Pancreas (tissue), 10 donors: Measurements from ENCODE around the gene HERC2. TPM values are rescaled to one million over a fixed set of nuclear protein-coding genes. Genes with fewer than 3 reads are reported as not detected.
"Not testable (repeated sequence)": the region's sequence is repeated elsewhere in the genome, so short reads cannot be mapped to it uniquely, and the experiment has no call there.

Source experiments
- ATAC-seq, 4 donors: fragments of 200-7000 bp; cut with Tn5 transposase; one replicate each; pipeline versions ENCODE4 v1.8.0 to v1.9.1; 2020; ENCODE audit warnings: mild to moderate bottlenecking in 4 of 4, moderate library complexity in 4 of 4
- DNase-seq, 6 donors: peaks; one replicate each; pipeline ENCODE4 v3.0.0-alpha.2; 2020
- FAIRE-seq: peaks from 2 replicates; lab custom pipeline; 2012; peaks lifted over from hg19 to GRCh38; lab: Jason Lieb, UNC
- H3K27ac ChIP-seq, 4 donors: fragments of 200-600 bp; sonication (generic); 1 replicate in 3 of 4; 2 replicates in 1 of 4; pipeline versions ENCODE4 v1.5.0 to v1.8.0; 2020
- H3K27me3 ChIP-seq, 4 donors: fragments of 200-600 bp; one replicate each; pipeline ENCODE4 v1.8.0; 2021
- H3K36me3 ChIP-seq, 3 donors: fragments of 200-600 bp; sonication (generic) in 1 of 3; one replicate each; pipeline versions ENCODE4 v1.5.0 to v1.8.0; 2020 to 2021
- H3K4me1 ChIP-seq, 3 donors: fragments of 200-600 bp; one replicate each; pipeline ENCODE4 v1.8.0; 2021
- H3K4me3 ChIP-seq, 4 donors: fragments of 200-600 bp; sonication (generic) in 2 of 4; one replicate each; pipeline versions ENCODE4 v1.5.0 to v1.8.0; 2020 to 2021
- H3K9me3 ChIP-seq, 4 donors: fragments of 200-600 bp; one replicate each; pipeline ENCODE4 v1.8.0; 2021
- CTCF ChIP-seq, 4 donors: fragments of 200-600 bp; sonication (generic) in 3 of 4; IDR thresholded peaks; one replicate each; pipeline versions ENCODE4 v1.5.0 to v1.8.0; 2021; ENCODE audit warnings: antibody characterized with exemption in 4 of 4
- WGBS, 2 donors: extraction: QIAGEN DNeasy Blood & Tissue Kit; methylation state at CpG; one replicate each; pipeline ENCODE4 v1.1.7; 2013; 5-methylcytosine and 5-hydroxymethylcytosine counted together
- intact Hi-C, 3 donors: fragments of 100-400 bp; cut with DNase I; formaldehyde crosslinking; loops; one replicate each; pipeline versions ENCODE4 v1.11.1 to v1.14.2; 2022
- polyA plus RNA-seq, 2 donors: library from polyadenylated mRNA; stranded (reverse); fragments of 200-250 nt; gene quantifications; one replicate each; pipeline ENCODE4 v1.2.3, GENCODE V29; 2013
- total RNA-seq, 6 donors: library from RNA; stranded (reverse); fragmentation: NEBNext Ultra II Directional in 4 of 6; extraction: Animal tissue kit (Norgen Biotek cat#: 25700) in 4 of 6; gene quantifications; one replicate each; pipeline versions ENCODE4 v1.2.1 to v1.2.4, GENCODE V29; 2021 to 2023
- donor health status: healthy with polysubstance abuse.
- donor health status: DM: no; HTN: no; CAD: no; lungs with moderate emphysema.
- donor health status: DM: no; HTN: no; CAD: no.
- donor health status: control.
- donor health status: control.
- donor health status: Bipolar disorder and iron deficiency.
- donor health status: DM: yes; HTN: yes; CAD: no.
- donor health status: DM: no; HTN: no; CAD: no.
- donor health status: DM: no; HTN: no; CAD: no.
- donor health status: DM: yes; HTN: yes; CAD: no.

The HERC2 gene
- total and polyA plus RNA-seq, 8 donors, result 23.7 to 38.7 (median 26.4) TPM

GRCh38 chr15:28178290-28178689, 143.7 kb downstream of the HERC2 start:
- TF ChIP-seq CTCF (IDR thresholded peaks at IDR 0.05), result no peak
- Histone ChIP-seq H3K4me3 (no peak overlapping the region), H3K27me3 (no peaks in the 10 kb centered on the region), H3K9me3 (no peaks in the 10 kb centered on the region), H3K27ac (no peak overlapping the region), H3K4me1 (peaks cover 0 to 10% (median 0%) of the 10 kb centered on the region in 3 donors), H3K36me3 (peaks cover 0 to 14% (median 0%) of the 10 kb centered on the region in 3 donors)
- ATAC-seq (no peak), DNase-seq (no peak), FAIRE-seq (no peak)
- 91 to 92% methylated on average over 3 of the region's 3 CpGs for WGBS, 2 donors
- intact Hi-C loops, result no loop called here

- Histone ChIP-seq H3K36me3 (peaks cover 0 to 19% (median 9%) of the 10 kb centered on the region in 3 donors), H3K27ac (no peak overlapping the region), H3K9me3 (no peaks in the 10 kb centered on the region), H3K27me3 (no peaks in the 10 kb centered on the region), H3K4me3 (no peak overlapping the region), H3K4me1 (no peaks in the 10 kb centered on the region)
- DNase-seq (no peak), ATAC-seq (no peak), FAIRE-seq (no peak)
- intact Hi-C loops, result no loop called here
- TF ChIP-seq CTCF (IDR thresholded peaks at IDR 0.05), result no peak
- WGBS, 2 donors, result 78% methylated on average over 3 of the region's 3 CpGs
These were observed 152.6 kb downstream of the HERC2 start for GRCh38 chr15:28169366-28169765.

- H3K27me3 ChIP-seq, H3K9me3 ChIP-seq, FAIRE-seq, H3K4me3 ChIP-seq, DNase-seq, H3K27ac ChIP-seq, intact Hi-C loops, H3K4me1 ChIP-seq: not testable (repeated sequence)
- ATAC-seq, result peak in 2 of 4 donors; percentile 47 to 72
- 86 to 90% methylated on average over 16 of the region's 16 CpGs for WGBS, 2 donors
- peaks cover 0 to 23% (median 9%) of the 10 kb centered on the region in 3 donors for H3K36me3 ChIP-seq
These were observed 153.4 kb downstream of the HERC2 start for GRCh38 chr15:28168405-28169121.

- intact Hi-C loops, result no loop called here
- Histone ChIP-seq H3K4me3 (no peak overlapping the region), H3K9me3 (no peaks in the 10 kb centered on the region), H3K27me3 (no peaks in the 10 kb centered on the region), H3K4me1 (no peaks in the 10 kb centered on the region), H3K27ac (no peak overlapping the region), H3K36me3 (peaks cover 3 to 28% (median 17%) of the 10 kb centered on the region in 3 donors)
- no peak for FAIRE-seq
- WGBS, 2 donors, result 62 to 83% methylated on average over 3 of the region's 3 CpGs
- DNase-seq, result no peak
- no peak for TF ChIP-seq CTCF (IDR thresholded peaks at IDR 0.05)
- ATAC-seq, result no peak
These were observed 154.9 kb downstream of the HERC2 start for GRCh38 chr15:28167042-28167441.

- intact Hi-C loops, result no loop called here
- ATAC-seq (no peak), DNase-seq (no peak), FAIRE-seq (no peak)
- Histone ChIP-seq H3K4me1 (no peaks in the 10 kb centered on the region), H3K36me3 (peaks cover 3 to 36% (median 17%) of the 10 kb centered on the region in 3 donors), H3K27ac (no peak overlapping the region), H3K4me3 (no peak overlapping the region), H3K9me3 (no peaks in the 10 kb centered on the region), H3K27me3 (no peaks in the 10 kb centered on the region)
- TF ChIP-seq CTCF (IDR thresholded peaks at IDR 0.05), result no peak
- 96 to 100% methylated on average over 1 of the region's 1 CpG for WGBS, 2 donors
These were observed 156.2 kb downstream of the HERC2 start for GRCh38 chr15:28165791-28166190.
